H9 (cell line): Measurements from ENCODE around the gene ASCC1. TPM values are rescaled to one million over a fixed set of nuclear protein-coding genes. Genes with fewer than 3 reads are reported as not detected.

ENCODE experiments used
- DNase-seq: peaks from one replicate; pipeline ENCODE4 v3.0.0-alpha.2; 2017
- H2AFZ ChIP-seq: one replicate; pipeline ENCODE4 v1.6.1; 2013; ENCODE audit warnings: mild to moderate bottlenecking, low read length, control low read depth, moderate library complexity
- H2AK5ac ChIP-seq: 2 replicates; pipeline ENCODE4 v1.6.1; 2013; ENCODE audit warnings: low read length, control low read depth, mixed read lengths; ENCODE audit not compliant: insufficient read length
- H2BK120ac ChIP-seq: one replicate; pipeline ENCODE4 v1.6.1; 2013; ENCODE audit warnings: low read depth, mild to moderate bottlenecking, low read length, control low read depth, inconsistent platforms; ENCODE audit not compliant: poor library complexity, severe bottlenecking
- H2BK12ac ChIP-seq: 2 replicates; pipeline ENCODE4 v1.6.1; 2013; ENCODE audit warnings: low read length, control low read depth, mixed read lengths, low read depth; ENCODE audit not compliant: insufficient read length
- H2BK15ac ChIP-seq: 2 replicates; pipeline ENCODE4 v1.6.1; 2013; ENCODE audit warnings: low read depth, low read length, control low read depth
- H2BK20ac ChIP-seq: one replicate; pipeline ENCODE4 v1.6.1; 2013; ENCODE audit warnings: low read depth, mild to moderate bottlenecking, low read length, control low read depth, inconsistent platforms; ENCODE audit not compliant: poor library complexity, severe bottlenecking
- H2BK5ac ChIP-seq: 2 replicates; pipeline ENCODE4 v1.6.1; 2013; ENCODE audit warnings: low read length, control low read depth, mixed read lengths; ENCODE audit not compliant: insufficient read length
- H3K14ac ChIP-seq: 2 replicates; pipeline ENCODE4 v1.6.1; 2013; ENCODE audit warnings: low read length, control low read depth; ENCODE audit not compliant: insufficient read depth
- H3K18ac ChIP-seq: 2 replicates; pipeline ENCODE4 v1.6.1; 2013; ENCODE audit warnings: low read depth, mild to moderate bottlenecking, mixed read lengths, low read length, control low read depth; ENCODE audit not compliant: insufficient read length
- H3K23ac ChIP-seq: 2 replicates; pipeline ENCODE4 v1.6.1; 2013; ENCODE audit warnings: low read length, control low read depth, mixed read lengths, low read depth; ENCODE audit not compliant: insufficient read length
- H3K23me2 ChIP-seq: 2 replicates; pipeline ENCODE4 v1.6.1; 2013; ENCODE audit warnings: low read depth, mild to moderate bottlenecking, mixed read lengths, low read length, control low read depth; ENCODE audit not compliant: insufficient read length, poor library complexity, severe bottlenecking
- H3K27ac ChIP-seq: 2 replicates; pipeline ENCODE4 v1.5.1; 2013; ENCODE audit warnings: low read length, control low read depth, mixed read lengths, low read depth; ENCODE audit not compliant: insufficient read length
- H3K27me3 ChIP-seq: 2 replicates; pipeline ENCODE4 v1.6.1; 2013; ENCODE audit warnings: low read length, control low read depth, inconsistent platforms; ENCODE audit not compliant: insufficient read depth
- H3K4ac ChIP-seq: 2 replicates; pipeline ENCODE4 v1.6.1; 2013; ENCODE audit warnings: low read depth, mild to moderate bottlenecking, control low read depth, inconsistent platforms, low read length, moderate library complexity
- H3K4me1 ChIP-seq: 2 replicates; pipeline ENCODE4 v1.6.1; 2013; ENCODE audit warnings: low read length, control low read depth, inconsistent platforms; ENCODE audit not compliant: insufficient read depth
- H3K4me2 ChIP-seq: 2 replicates; pipeline ENCODE4 v1.6.1; 2013; ENCODE audit warnings: low read length, control low read depth, mixed read lengths; ENCODE audit not compliant: insufficient read length, insufficient read depth
- H3K56ac ChIP-seq: 2 replicates; pipeline ENCODE4 v1.6.1; 2013; ENCODE audit warnings: low read depth, mild to moderate bottlenecking, mixed read lengths, low read length, control low read depth; ENCODE audit not compliant: insufficient read length
- H3K79me1 ChIP-seq: 2 replicates; pipeline ENCODE4 v1.6.1; 2013; ENCODE audit warnings: low read depth, mild to moderate bottlenecking, moderate library complexity, low read length, control low read depth, inconsistent platforms; ENCODE audit not compliant: insufficient read depth, poor library complexity, severe bottlenecking
- H3K79me2 ChIP-seq: 2 replicates; pipeline ENCODE4 v1.6.1; 2013; ENCODE audit warnings: low read length, control low read depth, inconsistent platforms; ENCODE audit not compliant: insufficient read depth
- H3K9ac ChIP-seq: 2 replicates; pipeline ENCODE4 v1.6.1; 2013; ENCODE audit warnings: low read length, control low read depth, mixed read lengths; ENCODE audit not compliant: insufficient read length; ENCODE audit errors: extremely low read depth
- H3K9me3 ChIP-seq: one replicate; pipeline ENCODE4 v1.6.1; 2013; ENCODE audit warnings: low read depth, low read length, inconsistent platforms; ENCODE audit not compliant: control insufficient read depth
- H3T11ph ChIP-seq: one replicate; pipeline ENCODE4 v1.6.1; 2013; ENCODE audit warnings: mild to moderate bottlenecking, low read length, control low read depth, inconsistent platforms
- H4K20me1 ChIP-seq: one replicate; pipeline ENCODE4 v1.6.1; 2013; ENCODE audit not compliant: control insufficient read depth, insufficient read length, insufficient read depth
- H4K5ac ChIP-seq: 2 replicates; pipeline ENCODE4 v1.6.1; 2013; ENCODE audit warnings: low read depth, mild to moderate bottlenecking, mixed read lengths, low read length, control low read depth; ENCODE audit not compliant: insufficient read length
- H4K8ac ChIP-seq: replicated peaks from 2 replicates; pipeline ENCODE4 v1.6.1; 2013; ENCODE audit warnings: low read length, control low read depth, mixed read lengths, low read depth; ENCODE audit not compliant: insufficient read length
- H4K91ac ChIP-seq: 2 replicates; pipeline ENCODE4 v1.6.1; 2013; ENCODE audit warnings: low read depth, mild to moderate bottlenecking, moderate library complexity, mixed read lengths, low read length, control low read depth; ENCODE audit not compliant: insufficient read length
- H3K27ac Mint-ChIP-seq, 3 experiments: 2 replicates in 2 of 3; 3 replicates in 1 of 3; pipeline ENCODE4 v1.8.0; 2020 to 2021; ENCODE audit warnings: mixed read lengths in 3 of 3, mild to moderate bottlenecking in 1 of 3, moderate library complexity in 1 of 3
- H3K27me3 Mint-ChIP-seq: 2 replicates; pipeline ENCODE4 v1.8.0; 2021; ENCODE audit warnings: low read depth, mild to moderate bottlenecking, moderate library complexity, mixed read lengths
- H3K36me3 Mint-ChIP-seq, 3 experiments: 2 replicates in 2 of 3; 3 replicates in 1 of 3; pipeline ENCODE4 v1.8.0; 2020 to 2021; ENCODE audit warnings: low read depth in 3 of 3, mixed read lengths in 3 of 3; ENCODE audit not compliant: insufficient read depth in 1 of 3
- H3K4me1 Mint-ChIP-seq, 2 experiments: 2 replicates each; pipeline ENCODE4 v1.8.0; 2020; ENCODE audit warnings: mixed read lengths in 2 of 2
- H3K4me3 Mint-ChIP-seq, 2 experiments: 2 replicates in 1 of 2; 3 replicates in 1 of 2; pipeline ENCODE4 v1.8.0; 2020 to 2021; ENCODE audit warnings: mild to moderate bottlenecking in 2 of 2, mixed read lengths in 2 of 2, moderate library complexity in 1 of 2
- H3K9me3 Mint-ChIP-seq, 2 experiments: 2 replicates in 1 of 2; 3 replicates in 1 of 2; pipeline ENCODE4 v1.8.0; 2020; ENCODE audit warnings: mild to moderate bottlenecking in 2 of 2, mixed read lengths in 2 of 2, moderate library complexity in 1 of 2
- CTCF ChIP-seq: fragments of 200-600 bp; sonication (generic); conservative IDR thresholded peaks from 3 replicates; pipeline ENCODE4 v1.8.0; 2021; ENCODE audit warnings: antibody characterized with exemption, mild to moderate bottlenecking
- WGBS: extraction: QIAGEN DNeasy Blood & Tissue Kit; methylation state at CpG from one replicate; pipeline ENCODE4 v1.1.7; 2013; ENCODE audit warnings: missing lambda C conversion rate, low lambda C conversion rate, mixed read lengths; ENCODE audit not compliant: insufficient read length; ENCODE audit errors: extremely low coverage; 5-methylcytosine and 5-hydroxymethylcytosine counted together
- total RNA-seq: library from RNA; stranded (reverse); gene quantifications from 2 replicates; pipeline ENCODE4 v1.2.1, GENCODE V29; 2021

The ASCC1 gene
- total RNA-seq, 1 experiment from 2014 or later, result 41.2 TPM

GRCh38 chr10:72069751-72070526 lies 146.1 kb downstream of the ASCC1 start:
- Histone ChIP-seq H2BK20ac (no peak overlapping the region), H2AFZ (no peak overlapping the region), H3K9ac (no peak overlapping the region), H3K27me3 (no peaks in the 10 kb centered on the region), H2BK15ac (no peak overlapping the region), H3K27ac (no peak overlapping the region), H3T11ph (no peak overlapping the region), H3K79me1 (no peaks in the 10 kb centered on the region), H2BK5ac (no peak overlapping the region), H2AK5ac (no peak overlapping the region), H3K4ac (no peak overlapping the region), H4K91ac (no peak overlapping the region), H3K4me2 (no peak overlapping the region), H3K79me2 (no peaks in the 10 kb centered on the region), H3K56ac (no peak overlapping the region), H3K14ac (no peak overlapping the region), H3K4me1 (no peaks in the 10 kb centered on the region), H3K18ac (no peak overlapping the region), H2BK120ac (no peak overlapping the region), H2BK12ac (no peak overlapping the region), H3K9me3 (no peaks in the 10 kb centered on the region), H4K8ac (no peak overlapping the region), H4K5ac (no peak overlapping the region), H3K23me2 (no peaks in the 10 kb centered on the region), H4K20me1 (no peaks in the 10 kb centered on the region), H3K23ac (no peak overlapping the region)
- no CpG with 5 or more reads among the region's 7 CpGs for WGBS
- H3K36me3 Mint-ChIP-seq, result no peaks in the 10 kb centered on the region
- no peak overlapping the region for H3K27ac Mint-ChIP-seq
- DNase-seq, result no peak
- no peak overlapping the region for H3K4me3 Mint-ChIP-seq
- peaks cover 6 to 11% of the 10 kb centered on the region in 2 experiments; a peak in 2 of 4 replicates for H3K4me1 Mint-ChIP-seq
- no peaks in the 10 kb centered on the region; the same call in 1 of the 2 replicates for H3K27me3 Mint-ChIP-seq
- TF ChIP-seq CTCF, result peak; percentile 70
- no peaks in the 10 kb centered on the region for H3K9me3 Mint-ChIP-seq
